Measurements from ENCODE around the gene PHKA2. TPM values are rescaled to one million over a fixed set of nuclear protein-coding genes. Genes with fewer than 3 reads are reported as not detected.

PHKA2 gene
- total and polyA plus RNA-seq, 10 of the 15 experiments (the other 5 are each of a cell fraction or from before 2014, with no cell fraction given) = 1.4 to 25.6 (median 15.4) TPM

GRCh38 chrX:18983666-18984380, at the start of gene PHKA2 (continued):
- no peak for TF ChIP-seq CEBPZ (IDR thresholded peaks at IDR 0.05; ENCODE audit: low read depth, low read length)
- TF ChIP-seq, protein P1, sequence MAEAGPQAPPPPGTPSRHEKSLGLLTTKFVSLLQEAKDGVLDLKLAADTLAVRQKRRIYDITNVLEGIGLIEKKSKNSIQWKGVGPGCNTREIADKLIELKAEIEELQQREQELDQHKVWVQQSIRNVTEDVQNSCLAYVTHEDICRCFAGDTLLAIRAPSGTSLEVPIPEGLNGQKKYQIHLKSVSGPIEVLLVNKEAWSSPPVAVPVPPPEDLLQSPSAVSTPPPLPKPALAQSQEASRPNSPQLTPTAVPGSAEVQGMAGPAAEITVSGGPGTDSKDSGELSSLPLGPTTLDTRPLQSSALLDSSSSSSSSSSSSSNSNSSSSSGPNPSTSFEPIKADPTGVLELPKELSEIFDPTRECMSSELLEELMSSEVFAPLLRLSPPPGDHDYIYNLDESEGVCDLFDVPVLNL (IDR thresholded peaks at IDR 0.05; ENCODE audit: low read depth, low read length) = no peak
- no peak for TF ChIP-seq BHLHE40 (IDR thresholded peaks at IDR 0.05; ENCODE audit: borderline replicate concordance in 1 of 2, low read depth in 2 of 2, low read length in 1 of 2)
- TF ChIP-seq SRF (IDR thresholded peaks at IDR 0.05; ENCODE audit: low read depth in 2 of 2, low read length in 2 of 2) = no peak
- no peak for TF ChIP-seq BMI1 (IDR thresholded peaks at IDR 0.05; ENCODE audit: borderline replicate concordance)

DNA sequence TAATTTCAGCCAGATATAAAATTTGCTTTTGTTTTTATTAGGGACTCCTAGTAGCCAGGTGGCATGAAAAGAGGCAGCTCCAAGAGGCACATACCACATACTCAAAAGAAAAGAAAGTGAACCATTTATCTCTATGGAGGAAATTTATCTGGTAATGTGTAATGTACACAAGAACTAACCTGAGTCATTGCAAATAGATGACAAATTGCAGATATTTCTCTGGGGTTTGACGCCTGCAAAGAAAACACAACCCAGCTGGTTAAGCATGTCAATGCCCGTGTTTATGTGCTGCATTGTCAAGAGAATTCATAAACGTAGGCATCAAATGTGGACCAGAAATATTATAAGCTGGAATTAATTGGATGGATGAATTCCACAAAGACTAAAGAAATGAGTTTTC, 46.9 kb upstream of the PHKA2 start:
- ATAC-seq (no peak), FAIRE-seq (no peak), DNase-seq (ENCODE audit: low read depth, low spot score) (no peak)
- POLR2A ChIA-PET = no interaction called here
- H3K36me3 ChIP-seq (ENCODE audit: control insufficient read depth in 2 of 2, insufficient read depth in 2 of 2, low read length in 1 of 2) = no peaks in the 10 kb centered on the region
- intact Hi-C loops (cut with micrococcal nuclease; ENCODE audit: unreplicated experiment) = no loop called here
- SMC1A ChIA-PET (ENCODE audit: uncharacterized antibody, unreplicated experiment) = no interaction called here
- no peaks in the 10 kb centered on the region for H4K20me1 ChIP-seq (ENCODE audit: control insufficient read depth, insufficient read depth)
- no peak overlapping the region for H3K4me3 ChIP-seq
- CTCF ChIA-PET = interaction anchor here (0.6 to 1.4 kb wide), 3 partner anchors 8 to 11 kb away, joined by 3 to 6 read pairs (median 4); no protein-coding TSS in a partner anchor
- no peak overlapping the region for H3K4me2 ChIP-seq (ENCODE audit: control insufficient read depth, insufficient read depth)
- no peaks in the 10 kb centered on the region for H3K4me1 ChIP-seq (ENCODE audit: control insufficient read depth, insufficient read depth, low read length)
- no TSS peak for BruUV-seq (replicated peaks)
- H3K9me3 ChIP-seq (replicated peaks; ENCODE audit: control insufficient read depth, insufficient read depth, low read length) = no peaks in the 10 kb centered on the region
- H2AFZ ChIP-seq (ENCODE audit: control insufficient read depth, low read depth, low read length) = no peak overlapping the region
- H3K79me2 ChIP-seq (ENCODE audit: control insufficient read depth, insufficient read depth, low read length) = no peaks in the 10 kb centered on the region
- H3K9ac ChIP-seq (ENCODE audit: control insufficient read depth, insufficient read depth, low read length) = no peak overlapping the region
- RAD21 ChIA-PET (ENCODE audit: unreplicated experiment) = interaction anchor here (1.2 kb wide), 1 partner anchor 8 kb away, joined by 7 read pairs; no protein-coding TSS in a partner anchor
- H3K27me3 ChIP-seq (replicated peaks in 1 of 2; ENCODE audit: control insufficient read depth in 2 of 2, insufficient read depth in 2 of 2, low read length in 1 of 2) = no peaks in the 10 kb centered on the region
- 14% methylated on average over 3 of the region's 3 CpGs for WGBS (ENCODE audit: insufficient coverage, insufficient replicate concordance, low lambda C conversion rate, missing lambda C conversion rate)
- in situ Hi-C loops (cut with MboI) = no loop called here
- H3K27ac ChIP-seq (ENCODE audit: control insufficient read depth, insufficient read depth) = no peak overlapping the region
- TF ChIP-seq RFX5 (IDR thresholded peaks at IDR 0.05; ENCODE audit: low read depth, low read length) = no peak
- TF ChIP-seq NFXL1 (IDR thresholded peaks at IDR 0.05; ENCODE audit: borderline replicate concordance) = no peak
- no peak for TF ChIP-seq DPF2 (IDR thresholded peaks at IDR 0.05)
- no peak for TF ChIP-seq CREB1 (IDR thresholded peaks at IDR 0.05; ENCODE audit: low read depth)
- TF ChIP-seq NFYA (IDR thresholded peaks at IDR 0.05; ENCODE audit: borderline replicate concordance, low read depth, low read length) = no peak
- no peak for TF ChIP-seq WRNIP1 (IDR thresholded peaks at IDR 0.05; ENCODE audit: borderline replicate concordance, low read depth, low read length)
- no peak for TF ChIP-seq HSF1 (IDR thresholded peaks at IDR 0.05; ENCODE audit: low read depth, low read length)
- TF ChIP-seq, protein P2, sequence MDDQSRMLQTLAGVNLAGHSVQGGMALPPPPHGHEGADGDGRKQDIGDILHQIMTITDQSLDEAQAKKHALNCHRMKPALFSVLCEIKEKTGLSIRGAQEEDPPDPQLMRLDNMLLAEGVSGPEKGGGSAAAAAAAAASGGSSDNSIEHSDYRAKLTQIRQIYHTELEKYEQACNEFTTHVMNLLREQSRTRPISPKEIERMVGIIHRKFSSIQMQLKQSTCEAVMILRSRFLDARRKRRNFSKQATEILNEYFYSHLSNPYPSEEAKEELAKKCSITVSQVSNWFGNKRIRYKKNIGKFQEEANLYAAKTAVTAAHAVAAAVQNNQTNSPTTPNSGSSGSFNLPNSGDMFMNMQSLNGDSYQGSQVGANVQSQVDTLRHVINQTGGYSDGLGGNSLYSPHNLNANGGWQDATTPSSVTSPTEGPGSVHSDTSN (IDR thresholded peaks at IDR 0.05; ENCODE audit: insufficient replicate concordance, low read depth, low read length) = no peak
- no peak for TF ChIP-seq MTA2 (IDR thresholded peaks at IDR 0.05; ENCODE audit: low read depth)

Data from GM12878 (cell line).